HG02852 (cell line): ENCODE results near the gene GOLGB1.
"Not testable (repeated sequence)": the region's sequence is repeated elsewhere in the genome, so short reads cannot be mapped to it uniquely, and the experiment has no call there.

Experiments used
- ATAC-seq: cut with Tn5 transposase; IDR thresholded peaks from one replicate; pipeline ENCODE4 v1.9.1; 2021; ENCODE audit warnings: mild to moderate bottlenecking, moderate library complexity; ENCODE audit not compliant: unreplicated experiment

Gene GOLGB1

DNA sequence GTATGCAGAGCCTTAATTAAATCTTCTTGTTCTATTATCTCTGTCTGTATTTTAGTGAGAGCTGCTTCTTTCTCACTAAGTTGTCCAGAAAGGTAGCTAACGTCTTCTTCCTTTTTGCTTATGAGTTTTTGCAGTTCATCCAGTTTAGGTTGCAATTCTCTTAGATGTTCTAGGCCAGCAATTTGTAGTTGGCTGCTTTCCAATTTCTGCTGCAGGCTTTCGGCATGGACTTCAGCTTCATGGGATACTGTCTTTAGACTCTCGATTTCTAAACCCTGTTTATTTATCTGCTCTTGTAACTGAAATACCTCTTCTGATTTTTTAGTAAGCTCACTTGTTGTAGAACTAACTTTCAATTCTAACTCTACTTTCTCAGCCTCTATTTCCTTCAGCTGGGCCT lies 53.4 kb downstream of the GOLGB1 start:
- no peak for ATAC-seq

DNA sequence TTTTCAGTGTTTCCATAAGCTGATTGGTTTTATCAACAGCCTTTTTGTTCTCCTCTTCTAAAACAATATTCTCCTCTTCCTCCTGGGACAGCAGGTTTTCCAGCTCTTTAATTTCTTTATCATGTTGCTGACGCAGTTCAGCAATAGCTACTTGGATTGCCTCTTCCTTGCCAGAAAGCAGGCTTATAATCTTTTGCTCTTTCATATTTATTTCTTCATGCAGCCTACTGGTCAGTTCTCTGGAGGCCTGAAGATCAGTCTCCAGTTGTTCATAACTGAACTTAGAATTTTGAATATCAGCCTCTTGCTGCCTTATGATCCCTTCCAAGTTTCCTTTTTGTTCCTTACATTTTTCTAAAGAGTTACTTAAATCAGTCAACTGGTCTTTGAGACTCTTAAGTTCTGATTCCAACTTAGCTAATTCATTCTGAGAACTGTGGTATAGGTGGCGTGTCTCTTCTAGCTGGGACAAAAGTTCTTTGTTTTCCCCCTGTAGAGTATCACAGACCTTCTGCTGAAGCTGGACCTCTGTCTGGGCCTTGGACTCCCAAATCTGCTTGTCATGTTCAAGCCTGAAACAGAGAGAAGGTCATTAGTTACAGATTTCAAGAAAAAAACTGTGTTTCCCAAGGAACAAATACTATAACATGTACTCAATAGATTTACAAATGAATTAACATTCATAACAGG lies 57.4 kb downstream of the GOLGB1 start:
- ATAC-seq: no peak

- peak; percentile 73 for ATAC-seq
Measured at GRCh38 chr3:121690777-121691405, 58.6 kb downstream of the GOLGB1 start.

DNA sequence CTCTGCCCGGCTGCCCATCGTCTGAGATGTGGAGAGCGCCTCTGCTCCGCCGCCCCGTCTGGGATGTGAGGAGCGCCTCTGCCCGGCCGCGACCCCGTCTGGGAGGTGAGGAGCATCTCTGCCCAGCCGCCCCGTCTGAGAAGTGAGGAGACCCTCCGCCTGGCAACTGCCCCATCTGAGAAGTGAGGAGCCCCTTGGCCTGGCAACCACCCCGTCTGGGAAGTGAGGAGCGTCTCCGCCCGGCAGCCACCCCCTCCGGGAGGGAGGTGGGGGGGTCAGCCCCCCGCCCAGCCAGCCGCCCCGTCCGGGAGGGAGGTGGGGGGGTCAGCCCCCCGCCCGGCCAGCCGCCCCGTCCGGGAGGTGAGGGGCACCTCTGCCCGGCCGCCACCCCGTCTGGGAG lies 60.8 kb downstream of the GOLGB1 start:
- ATAC-seq: not testable (repeated sequence)

GRCh38 chr3:121681792-121682191 lies 67.7 kb downstream of the GOLGB1 start:
- ATAC-seq: no peak

- ATAC-seq: no peak
Measured at GRCh38 chr3:121677141-121677540, 72.4 kb downstream of the GOLGB1 start.

- no peak for ATAC-seq
Measured at GRCh38 chr3:121670676-121671075, 78.9 kb downstream of the GOLGB1 start.

GRCh38 chr3:121667333-121667732 lies 82.2 kb downstream of the GOLGB1 start:
- no peak for ATAC-seq

- no peak for ATAC-seq
Measured at GRCh38 chr3:121665488-121665887, 84.1 kb downstream of the GOLGB1 start.

DNA sequence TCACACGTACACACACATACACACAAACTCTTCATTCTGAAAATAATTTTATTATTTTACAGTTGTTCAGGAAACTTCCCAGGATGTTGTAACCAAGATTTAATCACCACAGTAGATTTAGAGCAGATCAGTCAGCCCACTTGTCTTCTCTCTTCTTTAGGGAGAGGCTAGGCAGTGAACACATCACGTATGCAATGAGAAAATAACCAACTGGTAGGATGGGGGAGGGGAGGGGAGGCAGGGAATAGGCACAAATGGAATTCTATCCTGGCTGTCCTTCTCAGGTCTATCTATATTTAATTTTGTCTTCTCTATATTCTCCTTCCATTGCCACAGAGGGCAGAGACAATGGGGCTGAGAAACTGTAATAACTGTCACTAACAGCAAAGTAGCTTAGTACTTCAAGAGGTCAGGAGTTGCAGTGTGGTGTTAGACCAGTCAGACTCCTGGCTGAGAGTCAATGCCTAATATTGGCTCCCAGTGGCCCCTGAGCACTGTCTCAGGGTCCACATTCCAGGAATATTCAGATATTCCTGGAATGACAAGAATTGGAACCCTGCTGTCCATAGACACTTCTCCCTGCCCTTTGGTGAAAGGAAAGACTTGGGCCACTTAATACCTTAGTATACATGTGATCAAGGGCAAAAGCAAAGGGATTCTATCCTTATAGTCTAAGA lies 86.2 kb downstream of the GOLGB1 start:
- ATAC-seq: no peak

DNA sequence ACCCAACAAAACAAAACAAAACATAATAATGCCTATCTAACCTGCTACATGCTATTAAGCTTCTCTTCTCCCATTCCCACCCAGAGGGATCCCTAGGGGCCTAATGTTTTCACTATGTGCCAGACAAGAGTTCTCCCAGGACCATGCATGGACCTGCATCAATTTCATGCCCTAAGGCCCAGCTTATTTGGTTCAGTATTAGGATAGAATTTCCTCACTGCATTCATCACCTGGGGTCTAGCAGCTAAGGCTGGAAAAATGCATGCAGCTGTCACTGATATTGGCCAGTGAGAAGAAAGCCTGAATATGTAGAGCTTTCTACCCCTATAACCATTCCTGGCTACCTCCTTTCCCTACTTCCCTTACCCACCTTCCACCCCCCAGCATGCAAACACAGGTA lies 86.8 kb downstream of the GOLGB1 start:
- no peak for ATAC-seq

DNA sequence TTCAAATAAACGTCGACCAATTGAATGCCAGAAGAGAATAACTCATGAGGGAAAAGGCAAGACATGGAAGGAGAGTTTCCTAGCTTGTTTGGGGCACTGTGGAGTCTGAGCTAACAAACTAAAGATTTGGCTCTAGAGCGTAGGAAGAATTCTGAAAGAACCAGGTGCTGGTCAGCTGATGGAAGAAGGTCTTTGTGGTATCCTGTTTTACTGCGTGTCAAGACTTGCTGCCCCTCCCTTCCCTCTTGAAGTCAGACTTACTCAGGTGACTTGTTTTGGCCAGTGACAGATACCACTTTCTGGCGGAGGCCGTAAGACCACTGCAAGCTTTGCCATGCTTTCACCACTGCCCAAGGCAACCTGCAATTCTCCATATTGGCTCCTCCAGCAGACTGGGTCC lies 88.2 kb downstream of the GOLGB1 start:
- ATAC-seq: no peak

DNA sequence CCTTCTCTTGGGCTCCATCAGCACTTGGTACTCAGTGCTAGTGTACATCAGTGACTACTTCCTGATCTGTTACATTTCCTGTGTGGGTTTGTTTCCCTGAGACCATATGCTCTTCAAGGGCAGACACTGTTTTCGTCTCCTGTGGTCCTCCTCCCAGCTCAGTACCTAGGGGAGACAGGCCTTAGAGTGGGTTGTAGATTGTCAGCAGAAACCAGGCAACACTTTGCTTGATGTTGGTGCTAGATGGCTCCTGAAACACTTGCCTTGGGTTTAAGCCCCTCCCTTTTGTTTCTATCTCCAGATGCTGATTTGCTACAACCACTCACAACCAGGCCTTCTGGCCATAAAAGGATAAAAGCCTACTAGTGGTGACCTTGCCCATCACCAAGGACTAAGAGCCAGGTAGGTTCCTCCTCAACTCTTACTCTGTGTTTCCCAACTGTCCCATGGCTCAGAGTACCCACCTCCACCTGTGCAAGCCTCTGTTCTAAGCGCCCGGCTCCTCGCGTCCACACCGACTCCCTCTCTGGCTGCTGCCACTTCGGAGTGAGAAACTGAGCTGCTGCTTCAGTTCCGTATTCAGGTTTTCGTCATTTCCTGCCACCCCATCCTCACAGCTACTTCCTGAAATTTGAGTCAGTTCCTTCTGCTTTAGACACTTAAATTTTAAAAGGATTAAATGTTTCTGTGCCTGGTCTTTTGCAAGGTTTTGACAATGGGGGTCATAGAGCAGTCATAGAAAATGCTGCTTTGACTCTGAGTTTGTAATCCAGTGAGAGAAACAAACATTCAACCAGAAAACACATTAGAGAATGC lies 89.0 kb downstream of the GOLGB1 start, which contains the start of gene HCLS1:
TSS of gene HCLS1 (minus strand) at position 548 of the 816 bp plus-strand sequence. CDS start 2,556 bp downstream, outside the sequence.
- peak; percentile 88 for ATAC-seq

DNA sequence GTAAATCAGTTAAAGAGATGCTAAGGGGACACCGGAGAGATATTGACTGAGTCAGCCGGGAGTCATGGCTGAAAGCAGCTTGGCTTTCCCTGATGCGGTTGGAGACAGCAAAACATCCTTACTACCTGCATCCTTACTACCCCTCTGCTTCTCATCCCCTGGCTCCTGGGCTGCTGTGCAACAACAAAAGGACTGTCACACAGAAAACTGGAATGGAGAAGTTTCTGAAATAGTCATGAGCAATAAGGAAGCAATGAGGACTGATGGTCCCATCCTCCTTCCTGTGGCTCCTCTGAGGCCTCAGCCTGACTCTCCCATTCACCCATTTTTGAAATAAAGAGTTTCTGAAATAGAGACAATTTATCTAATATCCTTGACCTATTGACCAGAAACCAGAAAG lies 90.0 kb downstream of the GOLGB1 start:
- ATAC-seq: no peak

DNA sequence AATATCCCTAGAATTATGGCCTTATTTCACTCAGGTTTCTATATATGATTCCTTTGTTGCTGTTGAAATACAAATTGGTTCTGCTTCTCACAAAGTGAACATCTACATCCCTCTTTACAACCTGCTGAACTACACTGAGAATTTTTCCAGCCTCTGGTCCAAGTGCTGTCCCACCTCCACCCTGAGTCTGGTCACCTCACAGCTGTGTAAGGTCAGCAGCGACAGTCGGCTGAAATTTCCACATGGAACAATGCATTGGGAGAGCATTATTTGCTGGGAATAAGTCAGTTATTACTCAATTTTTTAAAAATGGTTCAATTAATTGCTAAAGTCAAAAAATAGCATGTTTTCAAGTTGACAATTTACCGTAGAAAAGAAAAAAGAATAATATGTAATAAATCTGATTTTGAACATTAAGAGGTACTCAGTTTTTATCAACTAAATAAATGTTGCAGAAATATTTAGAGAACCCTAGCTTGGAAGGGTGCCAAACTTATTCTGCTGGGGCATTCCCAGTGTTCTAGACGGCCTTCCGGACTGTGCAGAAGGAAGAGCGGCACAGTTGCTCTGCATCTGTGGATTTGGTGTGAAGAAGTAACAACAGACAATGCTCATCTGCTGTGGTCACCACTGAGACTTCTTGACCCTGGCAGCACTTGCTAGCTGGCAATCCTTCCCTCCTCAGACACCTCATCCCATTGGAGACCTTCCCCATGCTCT lies 90.7 kb downstream of the GOLGB1 start:
- no peak for ATAC-seq

GRCh38 chr3:121654493-121655385 lies 94.8 kb downstream of the GOLGB1 start:
- peak; percentile 90 for ATAC-seq

GRCh38 chr3:121651684-121652083 lies 97.9 kb downstream of the GOLGB1 start:
- no peak for ATAC-seq

DNA sequence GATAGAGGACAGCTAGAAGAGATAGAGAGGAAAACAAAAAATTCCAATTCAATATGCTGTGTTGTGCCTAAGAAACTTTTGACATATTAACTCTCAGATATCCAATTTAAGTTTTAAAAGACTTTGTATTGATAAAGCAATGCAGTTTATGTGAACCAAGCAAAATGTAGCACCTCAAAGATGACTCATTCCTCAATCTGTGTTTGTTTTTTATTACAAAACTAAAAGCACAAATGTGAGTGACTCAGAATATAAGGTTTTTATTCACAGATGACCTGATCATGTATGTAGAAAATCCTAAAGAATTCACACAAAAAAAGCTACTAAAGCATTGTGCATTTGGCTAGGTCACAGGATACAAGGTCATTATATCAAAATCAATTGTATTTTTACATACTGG lies 99.9 kb downstream of the GOLGB1 start:
- no peak for ATAC-seq

- no peak for ATAC-seq
Measured at GRCh38 chr3:121648219-121648958, 101.2 kb downstream of the GOLGB1 start.
